GM12891 (cell line): ENCODE data around the gene CLDND1.
A peak's percentile ranks its signal among the peaks of the same experiment; 100 is the strongest.

Experiments
- DNase-seq: peaks from one replicate; pipeline ENCODE4 v3.0.0; 2011; ENCODE audit warnings: low spot score; ENCODE audit not compliant: insufficient read length
- FAIRE-seq: peaks from 2 replicates; lab custom pipeline; 2011; peaks lifted over from hg19 to GRCh38; lab: Jason Lieb, UNC
- PAX5 ChIP-seq: IDR thresholded peaks from 2 replicates; pipeline ENCODE4 v1.6.1; 2011; ENCODE audit warnings: low read length, moderate library complexity, mild to moderate bottlenecking; ENCODE audit not compliant: insufficient read depth, severe bottlenecking
- POLR2A ChIP-seq: IDR thresholded peaks from 2 replicates; pipeline ENCODE4 v1.6.1; 2011; ENCODE audit warnings: low read depth, low read length, control low read depth
- POLR2AphosphoS5 ChIP-seq: IDR thresholded peaks from 2 replicates; pipeline ENCODE4 v1.6.1; 2011; ENCODE audit warnings: low read depth, low read length, control low read depth
- POU2F2 ChIP-seq: IDR thresholded peaks from 2 replicates; pipeline ENCODE4 v1.6.1; 2011; ENCODE audit warnings: low read depth, mild to moderate bottlenecking, control low read depth, low read length, moderate library complexity
- SPI1 ChIP-seq: IDR thresholded peaks from 2 replicates; pipeline ENCODE4 v1.6.1; 2011; ENCODE audit warnings: low read depth, low read length, control low read depth
- TAF1 ChIP-seq: IDR thresholded peaks from 2 replicates; pipeline ENCODE4 v1.6.1; 2011; ENCODE audit warnings: low read depth, low read length, control low read depth

CLDND1 gene

GRCh38 chr3:98500019-98500418 is 22.7 kb downstream of the CLDND1 start:
- FAIRE-seq (peak; percentile 76), DNase-seq (no peak)
- TF ChIP-seq POLR2A: no peak
- TF ChIP-seq POU2F2: no peak
- TF ChIP-seq SPI1: no peak
- TF ChIP-seq POLR2AphosphoS5: no peak
- no peak for TF ChIP-seq TAF1
- no peak for TF ChIP-seq PAX5

DNA sequence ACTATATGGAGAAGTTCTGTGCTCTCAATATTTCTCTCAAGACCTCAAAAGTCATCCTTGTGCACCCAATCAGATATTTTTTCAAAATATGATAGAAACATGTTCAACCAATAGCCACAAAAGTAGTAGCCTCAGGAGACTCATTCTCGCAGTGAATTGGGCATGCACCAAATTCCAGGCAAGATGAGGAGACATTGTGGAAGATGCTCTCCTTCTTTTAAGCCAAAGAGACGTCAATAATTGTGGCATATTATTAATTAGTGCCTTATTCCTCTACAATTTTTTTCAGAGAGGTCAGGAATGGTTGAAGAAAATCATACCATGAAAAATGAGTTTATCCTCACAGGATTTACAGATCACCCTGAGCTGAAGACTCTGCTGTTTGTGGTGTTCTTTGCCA is 25.3 kb downstream of the CLDND1 start, which contains the start of gene OR5K2:
TSS of gene OR5K2 (plus strand) at position 301 of the 400 bp plus-strand sequence. CDS start at position 301, 0 bp downstream.
- FAIRE-seq (peak; percentile 68), DNase-seq (no peak)
- TF ChIP-seq POLR2AphosphoS5: no peak
- TF ChIP-seq PAX5: no peak
- TF ChIP-seq TAF1: no peak
- TF ChIP-seq POLR2A: no peak
- no peak for TF ChIP-seq SPI1

DNA sequence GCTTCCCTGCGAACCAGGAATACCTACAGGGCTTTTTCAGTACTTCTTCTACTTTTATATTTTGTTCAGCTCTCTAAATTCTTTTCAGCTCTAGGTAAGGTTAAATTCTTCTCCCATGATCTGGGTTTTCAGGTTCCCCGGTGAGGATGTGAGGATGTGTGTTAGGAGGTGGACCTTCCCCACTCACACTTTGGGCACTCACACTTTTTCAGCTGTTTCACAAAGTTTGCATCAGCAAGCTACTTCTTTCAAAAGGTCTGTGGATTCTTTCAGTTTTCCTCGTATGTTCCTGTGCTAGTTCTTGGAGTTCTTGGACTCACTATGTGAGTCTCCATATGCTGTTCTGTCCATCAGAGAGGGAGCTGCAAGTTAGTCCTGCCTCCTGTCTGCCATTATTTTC is 39.1 kb downstream of the CLDND1 start:
- no peak for FAIRE-seq
- DNase-seq: no peak

GRCh38 chr3:98482717-98483482 is 39.8 kb downstream of the CLDND1 start:
- no peak for FAIRE-seq
- DNase-seq: no peak
- TF ChIP-seq POLR2A: no peak
- TF ChIP-seq POU2F2: no peak
- no peak for TF ChIP-seq SPI1
- no peak for TF ChIP-seq TAF1
- TF ChIP-seq POLR2AphosphoS5: no peak
- TF ChIP-seq PAX5: no peak

More for the DNA sequence above, 39.1 kb downstream of the CLDND1 start:
- TF ChIP-seq POU2F2 (no peak), POLR2A (no peak), POLR2AphosphoS5 (no peak), TAF1 (no peak), PAX5 (no peak), SPI1 (no peak)
